HEK293 (cell line): ENCODE data around the gene PPP1R10.

Experiments used
- CTCF ChIA-PET: fragments of 350-600 bp; formaldehyde crosslinking; extraction: SDS; loops from one replicate; lab custom pipeline; 2021; ENCODE audit warnings: antibody characterized with exemption; lab: Yijun Ruan, JAX
- POLR2A ChIA-PET: fragments of 300-600 bp; formaldehyde crosslinking; extraction: SDS; loops from one replicate; lab custom pipeline; 2020; ENCODE audit warnings: antibody characterized with exemption, inconsistent platforms; lab: Yijun Ruan, JAX
- H3K27ac ChIP-seq: fragments of 200-500 bp; sonication (Bioruptor generic); 2 replicates; pipeline ENCODE4 v1.5.1; 2014; ENCODE audit warnings: low read depth, low read length, control low read depth, inconsistent platforms; ENCODE audit errors: extremely low read depth
- H3K36me3 ChIP-seq, 2 experiments: fragments of 200-500 bp in 1 of 2; sonication (Bioruptor generic) in 1 of 2; 1 replicate in 1 of 2; 2 replicates in 1 of 2; pipeline ENCODE4 v1.5.1; 2014 to 2017; ENCODE audit warnings: inconsistent platforms in 2 of 2, low read length in 2 of 2; ENCODE audit not compliant: control insufficient read depth in 2 of 2, insufficient read depth in 1 of 2
- H3K4me1 ChIP-seq: fragments of 200-500 bp; sonication (Bioruptor generic); 2 replicates; pipeline ENCODE4 v1.5.1; 2014; ENCODE audit warnings: mild to moderate bottlenecking, low read length, inconsistent platforms; ENCODE audit not compliant: control insufficient read depth, insufficient read depth
- H3K4me3 ChIP-seq: 2 replicates; pipeline ENCODE4 v1.5.1; 2011; ENCODE audit warnings: low read depth, mild to moderate bottlenecking, control low read depth, low read length, moderate library complexity
- H3K9me3 ChIP-seq: fragments of 200-500 bp; sonication (Bioruptor generic); 2 replicates; pipeline ENCODE4 v1.5.1; 2014; ENCODE audit warnings: low read depth, low read length, inconsistent platforms; ENCODE audit not compliant: control insufficient read depth, insufficient read depth
- SP2 ChIP-seq: fragments of 450-650 bp; formaldehyde crosslinking; IDR thresholded peaks from 2 replicates; pipeline ENCODE4 v1.5.1; 2016; ENCODE audit warnings: missing biosample characterization, missing genetic modification characterization
- SP3 ChIP-seq: fragments of 450-650 bp; formaldehyde crosslinking; IDR thresholded peaks from 2 replicates; pipeline ENCODE4 v1.5.1; 2016; ENCODE audit warnings: missing biosample characterization, missing genetic modification characterization
- SP7 ChIP-seq: fragments of 450-650 bp; formaldehyde crosslinking; IDR thresholded peaks from 2 replicates; pipeline ENCODE4 v1.5.1; 2016; ENCODE audit warnings: missing biosample characterization, missing genetic modification characterization
- YY1 ChIP-seq: fragments of 450-650 bp; formaldehyde crosslinking; IDR thresholded peaks from 2 replicates; pipeline ENCODE4 v1.5.1; 2018; ENCODE audit warnings: missing biosample characterization, missing genetic modification characterization
- ZBTB10 ChIP-seq: fragments of 450-650 bp; formaldehyde crosslinking; IDR thresholded peaks from 2 replicates; pipeline ENCODE4 v1.5.1; 2016; ENCODE audit warnings: missing biosample characterization, missing genetic modification characterization
- ZBTB7A ChIP-seq: fragments of 450-650 bp; formaldehyde crosslinking; IDR thresholded peaks from 2 replicates; pipeline ENCODE4 v1.5.1; 2016; ENCODE audit warnings: low read depth, missing biosample characterization, missing genetic modification characterization
- ZNF133 ChIP-seq: fragments of 450-650 bp; formaldehyde crosslinking; IDR thresholded peaks from 2 replicates; pipeline ENCODE4 v1.5.1; 2016; ENCODE audit warnings: missing biosample characterization, missing genetic modification characterization
- ZNF221 ChIP-seq: fragments of 450-650 bp; formaldehyde crosslinking; IDR thresholded peaks from 2 replicates; pipeline ENCODE4 v1.5.1; 2017; ENCODE audit warnings: missing biosample characterization, missing genetic modification characterization, borderline replicate concordance
- ZNF26 ChIP-seq: fragments of 450-650 bp; formaldehyde crosslinking; IDR thresholded peaks from 2 replicates; pipeline ENCODE4 v1.5.1; 2016; ENCODE audit warnings: missing biosample characterization, missing genetic modification characterization
- ZNF274 ChIP-seq, 2 experiments: fragments of 200-500 bp in 1 of 2; fragments of 450-650 bp in 1 of 2; sonication (Bioruptor generic) in 1 of 2; formaldehyde crosslinking in 1 of 2; IDR thresholded peaks; 2 replicates each; pipeline versions ENCODE4 v1.5.1 to v1.6.1; 2014 to 2016; ENCODE audit warnings: borderline replicate concordance in 1 of 2, inconsistent platforms in 1 of 2, low read length in 1 of 2, missing biosample characterization in 1 of 2, missing genetic modification characterization in 1 of 2
- ZNF341 ChIP-seq: fragments of 450-650 bp; formaldehyde crosslinking; IDR thresholded peaks from 2 replicates; pipeline ENCODE4; 2016; ENCODE audit warnings: low read depth, missing biosample characterization, missing genetic modification characterization
- ZNF350 ChIP-seq: fragments of 450-650 bp; formaldehyde crosslinking; IDR thresholded peaks from 2 replicates; pipeline ENCODE4 v1.5.0; 2017; ENCODE audit warnings: missing biosample characterization, mild to moderate bottlenecking, missing genetic modification characterization
- ZNF366 ChIP-seq: fragments of 450-650 bp; formaldehyde crosslinking; conservative IDR thresholded peaks from 2 replicates; pipeline ENCODE4 v1.5.1; 2016; ENCODE audit warnings: missing biosample characterization, missing genetic modification characterization
- ZNF518A ChIP-seq: fragments of 450-650 bp; formaldehyde crosslinking; conservative IDR thresholded peaks from 2 replicates; pipeline ENCODE4 v1.5.1; 2016; ENCODE audit warnings: low read depth, missing biosample characterization, missing genetic modification characterization
- ZNF548 ChIP-seq: fragments of 450-650 bp; formaldehyde crosslinking; IDR thresholded peaks from 2 replicates; pipeline ENCODE4 v1.5.1; 2016; ENCODE audit warnings: missing biosample characterization, missing genetic modification characterization
- ZNF549 ChIP-seq: fragments of 450-650 bp; IDR thresholded peaks from 2 replicates; pipeline ENCODE4 v1.5.1; 2018; ENCODE audit warnings: missing biosample characterization, missing genetic modification characterization, mild to moderate bottlenecking, inconsistent platforms, moderate library complexity
- ZNF560 ChIP-seq: fragments of 450-650 bp; formaldehyde crosslinking; IDR thresholded peaks from 2 replicates; pipeline ENCODE4 v1.5.1; 2017; ENCODE audit warnings: missing biosample characterization, missing genetic modification characterization, borderline replicate concordance
- ZNF585B ChIP-seq: fragments of 450-650 bp; formaldehyde crosslinking; IDR thresholded peaks from 2 replicates; pipeline ENCODE4 v1.5.1; 2016; ENCODE audit warnings: missing biosample characterization, missing genetic modification characterization
- ZNF76 ChIP-seq: fragments of 450-650 bp; formaldehyde crosslinking; IDR thresholded peaks from 2 replicates; pipeline ENCODE4; 2016; ENCODE audit warnings: low read depth, missing biosample characterization, missing genetic modification characterization, borderline replicate concordance
- TF ChIP-seq, protein P1 (sequence below): fragments of 450-650 bp; formaldehyde crosslinking; IDR thresholded peaks from 2 replicates; pipeline ENCODE4 v1.5.1; 2016; ENCODE audit warnings: missing biosample characterization, missing genetic modification characterization

The PPP1R10 gene

GRCh38 chr6:30615219-30615957, 1.7 kb downstream of the PPP1R10 start (continued):
- TF ChIP-seq ZNF274 (IDR thresholded peaks at IDR 0.05; ENCODE audit: low read length), result no peak
- no peak for TF ChIP-seq ZNF274 (tag by site-specific recombination; IDR thresholded peaks at IDR 0.05; ENCODE audit: borderline replicate concordance)
- TF ChIP-seq ZNF548 (tag by site-specific recombination), result no peak
- no peak for TF ChIP-seq ZBTB7A (tag by site-specific recombination)
- no peak for TF ChIP-seq ZNF549 (tag by site-specific recombination)
- TF ChIP-seq ZNF26 (tag by site-specific recombination), result no peak
- TF ChIP-seq, protein P1, sequence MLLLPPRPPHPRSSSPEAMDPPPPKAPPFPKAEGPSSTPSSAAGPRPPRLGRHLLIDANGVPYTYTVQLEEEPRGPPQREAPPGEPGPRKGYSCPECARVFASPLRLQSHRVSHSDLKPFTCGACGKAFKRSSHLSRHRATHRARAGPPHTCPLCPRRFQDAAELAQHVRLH, result no peak
- no peak for TF ChIP-seq ZNF350 (tag by site-specific recombination)
- TF ChIP-seq ZNF76, result no peak
- TF ChIP-seq ZNF221 (tag by site-specific recombination), result no peak
- no peak for TF ChIP-seq ZBTB10 (tag by site-specific recombination)

GRCh38 chr6:30614843-30615218, 2.2 kb downstream of the PPP1R10 start:
- Histone ChIP-seq H3K27ac (peak overlapping the region; percentile 65), H3K36me3 (peaks cover under 1 to 39% of the 10 kb centered on the region in 2 experiments; a peak in 2 of 3 replicates), H3K9me3 (no peaks in the 10 kb centered on the region), H3K4me3 (peak overlapping the region; percentile 74), H3K4me1 (peaks cover 18% of the 10 kb centered on the region)
- CTCF ChIA-PET, result interaction anchor here (0.6 to 3.2 kb wide), 10 partner anchors 16 to 129 kb away, joined by 3 to 16 read pairs (median 3); partner anchors contain the start of gene DHX16
- POLR2A ChIA-PET, result interaction anchor here (0.6 to 4.8 kb wide), 41 partner anchors 8 to 516 kb away, joined by 3 to 197 read pairs (median 5); partner anchors contain the start of genes ABCF1, ATAT1, C6orf136 and DDR1
- TF ChIP-seq ZNF518A (tag by site-specific recombination) (no peak), ZNF341 (peak; percentile 33), YY1 (tag by site-specific recombination) (peak; percentile 82), ZBTB10 (tag by site-specific recombination) (no peak), ZNF366 (tag by site-specific recombination) (peak; percentile 84; the same call in 1 of the 2 replicates), ZNF585B (tag by site-specific recombination) (no peak), SP2 (tag by site-specific recombination) (peak; percentile 69), SP7 (tag by site-specific recombination) (peak; percentile 9; the same call in 1 of the 2 replicates), ZNF133 (tag by site-specific recombination) (no peak), SP3 (peak; percentile 78), ZNF350 (tag by site-specific recombination) (no peak), ZNF560 (tag by site-specific recombination) (no peak)
